ENCODE results near the gene FCRL5.

DNA sequence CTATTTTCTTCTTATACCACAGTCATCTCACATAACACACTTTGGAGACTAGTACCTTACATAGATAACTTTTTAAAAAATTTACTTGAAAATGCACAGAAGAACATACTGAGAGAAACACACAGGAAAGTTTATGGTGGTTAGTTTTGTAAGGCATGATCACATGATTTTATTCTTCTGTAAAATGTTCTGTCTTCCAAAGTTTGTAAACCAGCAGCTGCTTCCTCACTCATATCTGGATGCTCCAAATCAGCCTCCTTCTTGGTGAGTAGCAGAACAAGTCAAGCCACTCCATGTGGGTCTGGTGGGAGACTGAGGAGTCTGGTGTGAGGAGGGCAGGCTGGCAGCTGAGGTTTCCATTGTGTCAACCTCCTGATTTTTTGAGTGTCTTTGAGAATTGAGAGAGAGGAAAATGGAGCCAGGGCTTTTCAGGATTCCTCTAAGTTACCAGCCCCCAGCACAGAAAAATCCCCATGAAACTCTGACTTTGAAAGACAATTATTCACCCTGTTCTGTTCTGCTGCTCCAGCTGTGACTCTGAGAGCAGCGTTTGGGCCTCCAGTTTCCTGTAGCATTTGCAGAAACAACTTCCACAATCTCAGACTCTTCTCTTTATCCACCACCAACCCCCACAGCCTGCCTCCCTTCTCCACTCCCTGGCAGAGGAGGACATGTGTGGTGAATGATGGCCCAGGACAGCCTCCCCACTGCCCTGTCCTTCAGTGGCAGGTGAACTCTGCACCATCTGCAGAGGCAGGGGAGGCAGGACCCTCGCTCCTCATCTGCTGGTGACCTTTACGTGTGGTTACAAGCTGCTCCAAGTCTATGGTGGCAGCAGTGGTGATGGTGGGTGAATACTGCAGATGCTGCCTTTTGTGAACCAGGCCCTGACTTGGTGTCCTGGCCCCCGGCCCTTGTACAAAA, 82.3 kb downstream of the FCRL5 start:
- TF ChIP-seq JUN (IDR thresholded peaks at IDR 0.05; ENCODE audit: borderline replicate concordance, insufficient read depth, insufficient read length, low read depth) (no peak), CTCF (IDR thresholded peaks at IDR 0.05; ENCODE audit: extremely low read depth in 1 of 2, insufficient read depth in 1 of 2, low read depth in 1 of 2, low read length in 2 of 2) (no peak), POLR2A (IDR thresholded peaks at IDR 0.05; ENCODE audit: low read depth, low read length) (no peak), GATA2 (IDR thresholded peaks at IDR 0.05; ENCODE audit: insufficient read depth, insufficient read length, low read depth, low read length) (no peak), FOS (IDR thresholded peaks at IDR 0.05; ENCODE audit: borderline replicate concordance, insufficient read depth, low read length) (no peak), EZH2 (IDR thresholded peaks at IDR 0.05; ENCODE audit: borderline replicate concordance, low read depth, low read length, severe bottlenecking) (no peak)
